A673 (cell line): Measurements from ENCODE around the gene SCN2A.

Experiments
- EZH2 ChIP-seq: fragments of 200-600 bp; sonication (generic); IDR thresholded peaks from 2 replicates; pipeline ENCODE4 v1.6.1; 2017; ENCODE audit warnings: borderline replicate concordance, low read depth, mild to moderate bottlenecking, mixed read lengths, antibody characterized with exemption, low read length; ENCODE audit not compliant: poor library complexity, severe bottlenecking
- TF ChIP-seq, protein P1 (sequence below): fragments of 300-800, 200-600 bp; sonication (generic); conservative IDR thresholded peaks from 2 replicates; pipeline ENCODE4 v1.5.1; 2017; ENCODE audit warnings: low read depth, mild to moderate bottlenecking, antibody characterized with exemption, low read length, moderate library complexity, mixed read lengths

DNA sequence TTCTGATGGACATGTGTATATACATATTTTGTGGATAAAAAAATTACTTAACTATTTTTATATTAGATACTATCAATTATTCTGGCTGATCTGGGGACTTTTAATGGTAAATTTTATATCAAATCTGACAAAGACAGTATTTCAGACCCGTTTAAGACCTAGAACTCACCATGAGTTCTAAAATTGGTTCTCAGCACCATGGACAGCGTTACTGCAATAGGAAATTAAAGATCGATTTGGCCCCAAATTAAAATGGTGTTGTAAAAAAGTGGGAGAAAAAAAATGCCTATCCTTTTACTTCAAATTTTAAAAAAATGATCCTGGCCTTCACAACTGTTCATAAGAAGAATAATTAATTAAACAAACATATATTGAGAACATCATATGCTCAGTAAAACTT, 919 bp upstream of the SCN2A start:
- TF ChIP-seq, protein P1, sequence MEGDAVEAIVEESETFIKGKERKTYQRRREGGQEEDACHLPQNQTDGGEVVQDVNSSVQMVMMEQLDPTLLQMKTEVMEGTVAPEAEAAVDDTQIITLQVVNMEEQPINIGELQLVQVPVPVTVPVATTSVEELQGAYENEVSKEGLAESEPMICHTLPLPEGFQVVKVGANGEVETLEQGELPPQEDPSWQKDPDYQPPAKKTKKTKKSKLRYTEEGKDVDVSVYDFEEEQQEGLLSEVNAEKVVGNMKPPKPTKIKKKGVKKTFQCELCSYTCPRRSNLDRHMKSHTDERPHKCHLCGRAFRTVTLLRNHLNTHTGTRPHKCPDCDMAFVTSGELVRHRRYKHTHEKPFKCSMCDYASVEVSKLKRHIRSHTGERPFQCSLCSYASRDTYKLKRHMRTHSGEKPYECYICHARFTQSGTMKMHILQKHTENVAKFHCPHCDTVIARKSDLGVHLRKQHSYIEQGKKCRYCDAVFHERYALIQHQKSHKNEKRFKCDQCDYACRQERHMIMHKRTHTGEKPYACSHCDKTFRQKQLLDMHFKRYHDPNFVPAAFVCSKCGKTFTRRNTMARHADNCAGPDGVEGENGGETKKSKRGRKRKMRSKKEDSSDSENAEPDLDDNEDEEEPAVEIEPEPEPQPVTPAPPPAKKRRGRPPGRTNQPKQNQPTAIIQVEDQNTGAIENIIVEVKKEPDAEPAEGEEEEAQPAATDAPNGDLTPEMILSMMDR = no peak
- TF ChIP-seq EZH2 = no peak
